Measurements from ENCODE around the gene CACNA1I. TPM values are rescaled to one million over a fixed set of nuclear protein-coding genes. Genes with fewer than 3 reads are reported as not detected.

Gene CACNA1I
- total RNA-seq, 1 experiment from 2014 or later, result 0.02 TPM

- Mint-ChIP-seq H3K9me3 (ENCODE audit: unreplicated experiment) (no peaks in the 10 kb centered on the region), H3K27ac (ENCODE audit: low read depth, unreplicated experiment) (no peak overlapping the region), H3K4me1 (ENCODE audit: insufficient read depth, unreplicated experiment) (no peaks in the 10 kb centered on the region), H3K4me3 (ENCODE audit: unreplicated experiment) (no peak overlapping the region), H3K27me3 (ENCODE audit: insufficient read depth, unreplicated experiment) (peaks cover 48% of the 10 kb centered on the region), H3K36me3 (ENCODE audit: insufficient read depth, unreplicated experiment) (no peaks in the 10 kb centered on the region)
- CTCF ChIA-PET, result interaction anchor here (0.6 to 0.7 kb wide), 2 partner anchors 368 to 380 kb away, joined by 3 read pairs; no protein-coding TSS in a partner anchor
- POLR2A ChIA-PET, result interaction anchor here (0.7 kb wide), 1 partner anchor 71 kb away, joined by 5 read pairs; no protein-coding TSS in a partner anchor
- TF ChIP-seq CTCF (IDR thresholded peaks at IDR 0.05; ENCODE audit: unreplicated experiment), result no peak
- intact Hi-C loops (cut with micrococcal nuclease), result no loop called here
- BruUV-seq (replicated peaks), result no TSS peak
- no peak for DNase-seq (ENCODE audit: unreplicated experiment)
These were observed 86.2 kb downstream of the CACNA1I start for GRCh38 chr22:39656495-39657490.

- POLR2A ChIA-PET, result interaction anchor here (0.5 kb wide), 1 partner anchor 325 kb away, joined by 5 read pairs; no protein-coding TSS in a partner anchor
- no peak for TF ChIP-seq CTCF (IDR thresholded peaks at IDR 0.05; ENCODE audit: unreplicated experiment)
- Mint-ChIP-seq H3K9me3 (ENCODE audit: unreplicated experiment) (no peaks in the 10 kb centered on the region), H3K4me3 (ENCODE audit: unreplicated experiment) (no peak overlapping the region), H3K27ac (ENCODE audit: low read depth, unreplicated experiment) (no peak overlapping the region), H3K36me3 (ENCODE audit: insufficient read depth, unreplicated experiment) (no peaks in the 10 kb centered on the region), H3K27me3 (ENCODE audit: insufficient read depth, unreplicated experiment) (peaks cover 48% of the 10 kb centered on the region), H3K4me1 (ENCODE audit: insufficient read depth, unreplicated experiment) (no peaks in the 10 kb centered on the region)
- CTCF ChIA-PET, result no interaction called here
- BruUV-seq (replicated peaks), result no TSS peak
- DNase-seq (ENCODE audit: unreplicated experiment), result no peak
- intact Hi-C loops (cut with micrococcal nuclease), result no loop called here
These were observed 87.8 kb downstream of the CACNA1I start for GRCh38 chr22:39658367-39658766.

GRCh38 chr22:39658806-39659463, 88.4 kb downstream of the CACNA1I start:
- Mint-ChIP-seq H3K27me3 (ENCODE audit: insufficient read depth, unreplicated experiment) (peaks cover 48% of the 10 kb centered on the region), H3K9me3 (ENCODE audit: unreplicated experiment) (no peaks in the 10 kb centered on the region), H3K4me3 (ENCODE audit: unreplicated experiment) (no peak overlapping the region), H3K36me3 (ENCODE audit: insufficient read depth, unreplicated experiment) (no peaks in the 10 kb centered on the region), H3K27ac (ENCODE audit: low read depth, unreplicated experiment) (no peak overlapping the region), H3K4me1 (ENCODE audit: insufficient read depth, unreplicated experiment) (no peaks in the 10 kb centered on the region)
- no peak for TF ChIP-seq CTCF (IDR thresholded peaks at IDR 0.05; ENCODE audit: unreplicated experiment)
- no TSS peak for BruUV-seq (replicated peaks)
- ChIA-PET CTCF (no interaction called here), POLR2A (interaction anchor here (0.5 kb wide), 1 partner anchor 324 kb away, joined by 5 read pairs; no protein-coding TSS in a partner anchor)
- no peak for DNase-seq (ENCODE audit: unreplicated experiment)
- intact Hi-C loops (cut with micrococcal nuclease), result no loop called here

GRCh38 chr22:39661501-39661841, 90.9 kb downstream of the CACNA1I start:
- CTCF ChIA-PET, result no interaction called here
- POLR2A ChIA-PET, result no interaction called here
- H3K36me3 Mint-ChIP-seq (ENCODE audit: insufficient read depth, unreplicated experiment), result no peaks in the 10 kb centered on the region
- no peak for TF ChIP-seq CTCF (IDR thresholded peaks at IDR 0.05; ENCODE audit: unreplicated experiment)
- H3K4me1 Mint-ChIP-seq (ENCODE audit: insufficient read depth, unreplicated experiment), result no peaks in the 10 kb centered on the region
- intact Hi-C loops (cut with micrococcal nuclease), result no loop called here
- H3K4me3 Mint-ChIP-seq (ENCODE audit: unreplicated experiment), result no peak overlapping the region
- H3K27me3 Mint-ChIP-seq (ENCODE audit: insufficient read depth, unreplicated experiment), result peaks cover 32% of the 10 kb centered on the region
- no peak overlapping the region for H3K27ac Mint-ChIP-seq (ENCODE audit: low read depth, unreplicated experiment)
- no TSS peak for BruUV-seq (replicated peaks)
- H3K9me3 Mint-ChIP-seq (ENCODE audit: unreplicated experiment), result no peaks in the 10 kb centered on the region
- no peak for DNase-seq (ENCODE audit: unreplicated experiment)

Data from MCF 10A (cell line).